Activated CD8-positive, alpha-beta memory T cell treated with anti-CD3 and anti-CD28 coated beads, Interleukin-2, amount 10 ng/mL, durations not matched to agents 7 days and 5 days (primary cell): ENCODE results near the gene VSIR. TPM values are rescaled to one million over a fixed set of nuclear protein-coding genes. Genes with fewer than 3 reads are reported as not detected.
A peak's percentile ranks its signal among the peaks of the same experiment; 100 is the strongest.

Experiments used
- ATAC-seq: fragments of 150-1000 bp; cut with Tn5 transposase; one replicate; pipeline ENCODE4 v1.10.0; 2021; ENCODE audit warnings: moderate library complexity
- CTCF ChIA-PET: fragments of 350-600 bp; sonication (Branson Sonifier 250); formaldehyde crosslinking; loops from one replicate; lab custom pipeline; 2021; ENCODE audit warnings: antibody characterized with exemption; lab: Charles Lee
- DNase-seq: peaks from one replicate; pipeline ENCODE4 v3.0.0-alpha.2; 2020
- H3K27ac Mint-ChIP-seq: one replicate; pipeline ENCODE4 v1.8.0; 2021; ENCODE audit warnings: mild to moderate bottlenecking, mixed read lengths
- H3K27me3 Mint-ChIP-seq: one replicate; pipeline ENCODE4 v1.8.0; 2021; ENCODE audit warnings: mixed read lengths
- H3K36me3 Mint-ChIP-seq: one replicate; pipeline ENCODE4 v1.8.0; 2021; ENCODE audit warnings: mild to moderate bottlenecking, mixed read lengths
- H3K4me1 Mint-ChIP-seq: one replicate; pipeline ENCODE4 v1.8.0; 2021; ENCODE audit warnings: mixed read lengths
- H3K4me3 Mint-ChIP-seq: one replicate; pipeline ENCODE4 v1.8.0; 2021; ENCODE audit warnings: mild to moderate bottlenecking, moderate library complexity, mixed read lengths
- H3K9me3 Mint-ChIP-seq: one replicate; pipeline ENCODE4 v1.8.0; 2022; ENCODE audit warnings: low read depth, mixed read lengths
- total RNA-seq, 2 experiments: library from RNA; stranded (reverse); gene quantifications; one replicate each; pipeline ENCODE4 v1.2.3, GENCODE V29; 2021

Gene VSIR
- total RNA-seq, 2 experiments from 2014 or later, result 37.8 to 68.4 TPM

DNA sequence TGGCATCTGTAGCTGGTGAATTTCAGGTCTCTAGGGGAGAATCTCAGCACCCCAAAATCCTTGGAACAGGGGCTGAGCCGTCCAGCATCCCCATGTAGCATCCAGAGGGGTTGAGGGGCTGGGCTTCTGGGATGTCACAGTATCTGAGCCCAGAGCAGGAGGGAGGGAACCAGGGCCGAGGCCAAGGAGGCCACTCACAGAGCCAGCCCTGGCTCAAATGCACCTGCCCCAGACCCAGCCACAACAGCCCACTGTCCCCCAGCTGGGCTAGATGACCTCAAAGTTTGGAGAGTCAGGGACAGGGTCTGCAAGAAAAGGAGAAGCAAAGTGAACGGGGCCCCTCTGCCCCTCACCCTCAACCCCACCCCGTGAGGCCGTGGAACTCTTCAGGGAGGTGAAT lies 22.3 kb downstream of the VSIR start:
- DNase-seq (no peak), ATAC-seq (no peak)
- Mint-ChIP-seq H3K4me1 (peaks cover 84% of the 10 kb centered on the region), H3K27me3 (no peaks in the 10 kb centered on the region), H3K9me3 (no peaks in the 10 kb centered on the region), H3K4me3 (no peak overlapping the region), H3K27ac (peak overlapping the region; percentile 97), H3K36me3 (peaks cover 17% of the 10 kb centered on the region)
- CTCF ChIA-PET, result interaction anchor here (1.0 to 1.3 kb wide), 2 partner anchors 18 to 22 kb away, joined by 3 to 6 read pairs; partner anchors contain the start of gene VSIR

DNA sequence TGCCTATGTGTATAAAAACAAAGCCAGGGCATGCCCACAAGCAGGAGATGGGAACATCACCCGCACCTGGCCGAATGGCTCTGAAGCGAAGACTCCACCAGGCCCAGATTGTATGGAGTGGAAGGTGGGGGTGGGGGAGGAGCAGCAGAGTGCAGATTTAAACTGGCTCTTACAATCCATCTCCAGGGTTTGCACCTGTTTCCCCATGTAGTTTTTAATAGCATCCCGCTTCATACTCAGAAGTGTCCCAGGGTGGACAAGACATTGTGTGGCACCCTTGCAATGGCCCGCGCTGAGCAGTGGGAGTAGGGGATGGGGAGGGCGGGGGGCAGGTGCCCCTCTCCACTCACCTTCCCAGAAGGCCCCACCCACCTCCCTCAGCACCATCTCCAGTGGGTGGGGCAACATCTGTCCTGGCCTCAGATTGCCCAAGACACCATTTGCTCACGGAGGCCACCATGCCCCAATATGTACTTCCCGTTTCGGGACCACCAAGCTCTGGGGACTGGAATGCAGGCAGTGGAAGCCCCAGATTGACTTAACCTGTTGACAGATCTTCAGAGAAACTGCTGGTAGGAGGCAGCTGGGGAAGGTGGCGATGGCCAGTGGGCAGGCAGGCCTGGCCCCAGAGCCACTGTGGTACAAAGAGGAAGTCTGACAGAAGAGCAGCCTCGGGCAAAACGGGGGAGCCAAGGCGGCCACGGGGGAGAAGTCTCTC lies 23.0 kb downstream of the VSIR start:
- DNase-seq, result no peak
- H3K27ac Mint-ChIP-seq, result peak overlapping the region; percentile 97
- H3K9me3 Mint-ChIP-seq, result no peaks in the 10 kb centered on the region
- no peak overlapping the region for H3K4me3 Mint-ChIP-seq
- peaks cover 17% of the 10 kb centered on the region for H3K36me3 Mint-ChIP-seq
- peaks cover 90% of the 10 kb centered on the region for H3K4me1 Mint-ChIP-seq
- CTCF ChIA-PET, result interaction anchor here (1.0 to 5.3 kb wide), 5 partner anchors 13 to 37 kb away, joined by 3 to 27 read pairs (median 9); partner anchors contain the start of gene VSIR
- H3K27me3 Mint-ChIP-seq, result no peaks in the 10 kb centered on the region
- no peak for ATAC-seq

DNA sequence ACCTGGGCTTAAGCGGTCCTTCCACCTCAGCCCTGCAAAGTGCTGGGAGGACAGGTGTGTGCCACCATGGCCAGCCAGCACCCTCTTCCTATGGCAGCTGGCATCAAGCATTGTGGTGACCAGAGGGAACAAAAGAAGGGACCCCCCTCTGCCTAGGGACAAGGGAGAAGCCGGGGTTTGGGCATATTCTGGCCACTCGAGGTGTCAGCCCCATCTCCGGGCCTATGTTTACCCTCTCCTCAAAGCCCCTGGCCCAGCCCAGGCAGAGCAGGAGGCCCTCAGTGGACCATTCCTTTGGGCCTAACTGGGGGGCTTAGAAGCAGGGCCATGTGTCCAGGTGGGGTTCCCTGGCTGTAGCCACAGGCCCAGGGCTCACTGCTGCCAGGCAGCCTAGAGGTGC lies 23.9 kb downstream of the VSIR start:
- no peaks in the 10 kb centered on the region for H3K27me3 Mint-ChIP-seq
- peaks cover 94% of the 10 kb centered on the region for H3K4me1 Mint-ChIP-seq
- no peak for ATAC-seq
- H3K27ac Mint-ChIP-seq, result peak overlapping the region; percentile 97
- no peak for DNase-seq
- H3K9me3 Mint-ChIP-seq, result no peaks in the 10 kb centered on the region
- peaks cover 15% of the 10 kb centered on the region for H3K36me3 Mint-ChIP-seq
- no peak overlapping the region for H3K4me3 Mint-ChIP-seq
- CTCF ChIA-PET, result interaction anchor here (1.1 to 5.3 kb wide), 14 partner anchors 7 to 73 kb away, joined by 3 to 40 read pairs (median 11); partner anchors contain the start of gene VSIR

DNA sequence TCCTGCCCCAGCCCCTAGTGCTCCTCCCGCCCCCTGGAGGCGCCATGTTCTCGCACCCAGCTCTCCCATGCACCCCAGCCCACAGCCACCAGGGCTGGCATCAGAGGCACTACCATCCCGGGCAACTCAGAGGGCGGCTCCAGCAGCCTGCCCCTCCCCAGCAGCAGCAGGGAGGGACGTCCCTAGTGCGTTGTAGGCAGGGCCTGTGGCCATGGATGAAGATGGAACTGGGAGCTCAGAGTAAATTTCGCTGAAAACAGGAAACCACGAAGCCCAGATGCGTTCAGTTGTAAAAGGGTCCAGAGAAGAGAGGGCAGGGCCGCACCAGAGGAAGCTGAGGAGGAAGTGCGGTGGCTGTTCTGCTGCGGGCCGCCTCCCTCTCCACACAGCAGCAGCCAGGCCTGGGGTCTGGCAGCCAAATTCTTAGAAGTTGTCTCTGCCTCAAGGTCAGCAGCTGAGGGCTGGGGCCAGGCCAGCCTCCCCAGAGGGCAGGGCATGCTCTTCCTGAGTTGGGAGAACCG lies 24.6 kb downstream of the VSIR start:
- H3K9me3 Mint-ChIP-seq, result no peaks in the 10 kb centered on the region
- ATAC-seq, result peak; percentile 85
- H3K36me3 Mint-ChIP-seq, result peaks cover 15% of the 10 kb centered on the region
- H3K27me3 Mint-ChIP-seq, result no peaks in the 10 kb centered on the region
- DNase-seq, result peak; percentile 95
- H3K4me1 Mint-ChIP-seq, result peaks cover 94% of the 10 kb centered on the region
- H3K4me3 Mint-ChIP-seq, result peak overlapping the region; percentile 56
- H3K27ac Mint-ChIP-seq, result peak overlapping the region; percentile 97
- CTCF ChIA-PET, result interaction anchor here (1.1 to 5.3 kb wide), 15 partner anchors 8 to 73 kb away, joined by 3 to 40 read pairs (median 9); partner anchors contain the start of gene VSIR

DNA sequence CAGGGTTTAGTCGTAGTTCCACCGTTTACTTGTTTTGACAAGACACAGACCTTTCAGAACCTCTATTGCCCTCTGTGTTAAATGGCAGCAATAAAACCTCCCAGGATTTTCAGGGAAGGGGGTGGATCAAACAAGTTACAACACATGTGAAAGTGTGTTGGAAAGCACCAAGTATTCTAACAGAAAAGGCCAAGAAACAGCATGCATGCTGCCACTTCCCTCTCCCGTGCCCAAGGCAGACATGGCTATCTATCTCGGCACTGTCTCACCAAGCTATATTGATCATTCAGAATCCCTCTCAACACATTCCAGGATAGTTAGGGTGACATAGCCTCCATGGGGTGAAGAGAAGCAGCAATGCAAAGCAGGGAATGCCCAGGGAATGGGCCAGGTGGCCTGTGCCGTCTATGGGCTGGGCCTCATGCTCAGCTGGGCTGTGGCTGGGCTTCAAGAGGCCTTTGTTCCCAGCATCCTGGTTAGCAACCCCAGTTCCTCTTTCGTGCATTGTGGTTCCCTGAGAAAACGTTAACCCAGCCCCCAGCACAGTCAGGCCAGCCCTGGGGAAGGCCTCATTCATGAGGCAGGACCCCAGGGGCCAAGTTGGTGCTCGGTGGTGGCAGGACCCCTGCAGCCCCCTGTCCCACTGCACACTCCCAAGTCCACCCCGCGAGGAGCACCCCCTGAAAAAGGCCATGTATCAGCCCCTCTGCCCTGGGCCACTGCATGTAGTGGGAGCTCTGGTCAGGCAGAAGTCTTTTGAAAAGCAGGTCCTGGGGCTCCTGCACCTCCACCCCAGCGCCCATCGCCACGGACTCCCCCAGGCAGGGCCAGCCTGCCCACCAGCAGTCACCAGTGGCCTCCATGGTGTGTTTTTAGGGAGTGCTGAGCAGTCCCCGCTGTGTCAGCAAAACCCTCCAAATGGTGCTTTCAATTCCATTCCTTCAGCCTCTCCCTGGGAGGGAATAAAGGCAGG lies 25.5 kb downstream of the VSIR start:
- Mint-ChIP-seq H3K4me3 (no peak overlapping the region), H3K4me1 (peaks cover 94% of the 10 kb centered on the region), H3K27me3 (no peaks in the 10 kb centered on the region), H3K36me3 (peaks cover 15% of the 10 kb centered on the region), H3K9me3 (no peaks in the 10 kb centered on the region), H3K27ac (peak overlapping the region; percentile 97)
- ATAC-seq (peak; percentile 3), DNase-seq (no peak)
- CTCF ChIA-PET, result interaction anchor here (1.0 to 5.3 kb wide), 16 partner anchors 7 to 51 kb away, joined by 3 to 40 read pairs (median 8); partner anchors contain the start of gene VSIR

DNA sequence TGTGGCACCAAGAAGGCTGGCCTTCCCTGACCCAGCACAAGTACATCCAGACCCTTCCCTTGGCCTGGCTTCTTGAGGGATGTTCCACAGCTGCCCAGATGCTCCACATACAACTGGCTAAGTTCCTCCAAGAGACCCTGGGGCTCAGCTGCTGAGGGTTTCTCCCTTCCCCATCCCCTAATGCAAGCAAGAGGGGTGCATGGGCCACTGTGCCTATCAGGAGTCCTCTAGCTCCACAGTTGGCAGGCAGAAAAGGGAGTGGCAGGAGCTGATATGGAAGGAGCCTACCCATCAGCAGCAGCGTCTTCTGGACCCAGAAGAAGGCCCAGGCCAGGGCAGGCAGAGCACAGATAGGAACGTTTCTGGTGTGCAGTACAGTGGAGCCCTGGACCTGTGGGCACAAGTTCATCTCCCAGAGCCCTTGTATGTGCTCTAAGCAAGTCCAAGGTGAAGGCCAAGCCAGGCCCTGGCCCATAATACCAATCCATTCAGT lies 26.2 kb downstream of the VSIR start:
- H3K27ac Mint-ChIP-seq, result peak overlapping the region; percentile 97
- peaks cover 94% of the 10 kb centered on the region for H3K4me1 Mint-ChIP-seq
- CTCF ChIA-PET, result interaction anchor here (0.7 to 5.3 kb wide), 11 partner anchors 10 to 50 kb away, joined by 3 to 40 read pairs (median 4); no protein-coding TSS in a partner anchor
- DNase-seq, result no peak
- H3K36me3 Mint-ChIP-seq, result peaks cover 15% of the 10 kb centered on the region
- H3K9me3 Mint-ChIP-seq, result no peaks in the 10 kb centered on the region
- ATAC-seq, result no peak
- no peak overlapping the region for H3K4me3 Mint-ChIP-seq
- H3K27me3 Mint-ChIP-seq, result no peaks in the 10 kb centered on the region

DNA sequence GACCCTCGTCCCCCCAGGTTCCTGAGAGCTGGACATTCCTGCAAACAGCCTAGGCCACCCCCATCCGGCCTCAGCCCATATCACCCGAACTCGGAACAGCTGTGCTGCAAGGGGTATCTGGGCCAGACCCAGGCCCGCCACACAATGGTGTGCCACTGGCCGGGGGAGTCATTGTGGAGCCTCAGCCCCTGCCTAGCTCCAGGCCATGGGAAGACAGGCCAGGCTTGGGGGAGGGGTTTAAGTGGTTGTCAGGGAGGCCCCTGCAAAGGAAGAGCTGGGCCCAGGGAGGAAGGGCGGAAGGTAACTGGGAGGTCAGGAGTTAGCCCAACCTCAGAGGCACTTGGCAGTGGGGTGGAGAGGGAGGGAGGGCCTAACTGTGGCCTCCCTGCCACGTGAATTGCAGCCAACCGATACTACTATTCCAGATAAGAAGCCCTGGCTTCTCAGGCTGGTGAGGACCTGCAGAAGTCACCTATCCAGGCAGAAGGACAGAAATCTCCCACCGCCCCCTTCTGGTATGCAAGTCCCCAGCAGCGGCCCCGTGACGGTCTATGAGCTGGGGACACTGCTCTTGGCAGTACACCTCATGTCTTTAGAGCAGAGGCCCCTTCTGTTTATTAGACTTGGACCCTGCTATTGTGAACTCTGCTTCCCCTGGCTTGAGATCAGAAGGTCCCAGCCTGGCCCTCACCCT lies 26.8 kb downstream of the VSIR start:
- H3K4me1 Mint-ChIP-seq, result peaks cover 94% of the 10 kb centered on the region
- ATAC-seq (no peak), DNase-seq (no peak)
- H3K4me3 Mint-ChIP-seq, result no peak overlapping the region
- H3K36me3 Mint-ChIP-seq, result peaks cover 15% of the 10 kb centered on the region
- CTCF ChIA-PET, result interaction anchor here (0.7 to 5.3 kb wide), 15 partner anchors 10 to 49 kb away, joined by 3 to 40 read pairs (median 4); no protein-coding TSS in a partner anchor
- H3K27ac Mint-ChIP-seq, result peak overlapping the region; percentile 97
- no peaks in the 10 kb centered on the region for H3K9me3 Mint-ChIP-seq
- no peaks in the 10 kb centered on the region for H3K27me3 Mint-ChIP-seq

DNA sequence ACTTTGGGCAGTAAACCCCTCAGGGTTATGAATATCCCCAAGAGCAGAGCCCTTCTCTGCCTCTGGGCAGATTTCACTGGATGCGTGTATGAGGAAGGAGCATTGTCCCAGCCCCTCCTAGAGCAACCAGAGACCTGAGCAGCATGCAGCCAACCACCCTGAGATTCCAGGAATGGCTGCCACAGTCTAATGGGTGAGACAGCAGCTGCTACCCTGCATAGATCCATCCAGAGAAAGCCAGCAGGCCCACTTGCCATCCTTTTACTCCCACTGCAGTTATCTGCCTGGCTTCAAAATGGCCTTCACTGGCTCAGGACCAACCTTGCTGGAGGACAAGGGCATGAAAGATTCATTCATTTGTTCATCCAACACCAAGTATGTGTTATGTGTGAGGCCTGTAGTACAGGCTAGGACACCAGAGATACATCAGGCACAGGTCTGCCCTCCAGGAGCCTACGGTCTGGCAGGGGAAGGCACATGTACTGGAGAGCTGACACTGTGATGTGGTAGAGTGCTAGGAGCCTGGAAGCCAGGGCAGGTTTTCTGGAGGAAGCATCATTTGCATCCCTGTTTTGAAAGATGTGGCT lies 27.6 kb downstream of the VSIR start:
- Mint-ChIP-seq H3K27me3 (no peaks in the 10 kb centered on the region), H3K36me3 (peaks cover 11% of the 10 kb centered on the region), H3K4me3 (no peak overlapping the region), H3K27ac (peak overlapping the region; percentile 97), H3K4me1 (peaks cover 97% of the 10 kb centered on the region), H3K9me3 (no peaks in the 10 kb centered on the region)
- ATAC-seq (no peak), DNase-seq (no peak)
- CTCF ChIA-PET, result interaction anchor here (0.9 to 5.3 kb wide), 8 partner anchors 10 to 48 kb away, joined by 3 to 40 read pairs (median 4); no protein-coding TSS in a partner anchor

DNA sequence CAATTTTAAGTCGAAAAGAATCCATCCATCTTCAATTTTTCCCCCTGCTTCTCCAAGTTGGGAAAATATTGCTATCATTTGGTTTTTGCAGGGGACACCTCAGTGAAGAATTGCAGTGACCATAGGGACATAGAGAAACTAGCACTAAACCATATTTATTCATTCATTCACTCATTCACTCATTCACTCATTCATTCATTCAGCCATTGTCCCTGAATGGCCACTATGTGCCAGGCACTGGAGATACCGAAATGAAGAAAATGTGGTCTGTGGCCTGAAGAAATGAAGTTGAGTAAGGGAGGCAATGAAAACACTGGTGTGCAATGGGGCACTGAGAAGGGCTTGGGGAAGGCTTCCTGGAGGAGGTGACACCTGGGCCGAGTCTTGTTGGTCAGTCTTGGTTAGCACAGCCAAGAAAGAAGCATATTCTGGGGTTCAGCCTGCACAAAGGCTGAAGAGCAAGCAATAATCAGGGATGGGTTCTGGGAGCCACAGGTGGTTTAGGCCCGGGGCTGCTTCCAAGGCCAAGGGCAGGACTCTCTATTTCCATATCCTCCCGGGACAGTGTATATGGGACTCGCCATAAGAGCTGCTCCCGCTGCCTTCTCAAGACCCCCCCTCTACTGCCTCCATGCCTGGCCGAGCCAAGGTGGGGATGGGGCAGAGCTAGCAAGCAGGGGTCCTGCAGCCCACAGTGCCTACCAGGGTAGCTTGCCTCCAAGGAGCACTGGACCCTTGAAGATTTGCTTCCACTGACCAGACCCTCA lies 28.2 kb downstream of the VSIR start:
- CTCF ChIA-PET, result interaction anchor here (1.2 to 5.3 kb wide), 5 partner anchors 10 to 36 kb away, joined by 4 to 27 read pairs (median 4); no protein-coding TSS in a partner anchor
- no peak overlapping the region for H3K4me3 Mint-ChIP-seq
- peaks cover 97% of the 10 kb centered on the region for H3K4me1 Mint-ChIP-seq
- no peaks in the 10 kb centered on the region for H3K9me3 Mint-ChIP-seq
- ATAC-seq (no peak), DNase-seq (no peak)
- no peaks in the 10 kb centered on the region for H3K27me3 Mint-ChIP-seq
- no peak overlapping the region for H3K27ac Mint-ChIP-seq
- peaks cover 5% of the 10 kb centered on the region for H3K36me3 Mint-ChIP-seq

DNA sequence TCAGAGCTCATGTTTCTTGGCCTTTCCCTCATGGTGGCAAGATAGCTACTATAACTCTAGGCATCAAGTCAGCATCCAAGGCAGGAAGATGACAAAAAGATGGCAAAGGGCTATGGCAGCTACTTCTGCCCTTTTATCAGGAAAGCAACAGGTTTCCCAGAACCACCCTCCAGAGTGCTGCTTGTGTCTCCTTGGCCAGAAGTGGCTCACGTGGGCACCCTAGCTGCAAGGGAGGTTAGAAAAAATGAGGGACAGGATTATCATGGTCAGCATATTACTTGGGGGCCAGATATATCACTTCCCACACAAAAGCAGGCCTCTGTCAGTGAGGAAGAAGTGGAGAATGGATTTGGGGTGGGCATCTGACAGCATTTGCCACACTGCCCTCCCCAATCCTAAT lies 29.5 kb downstream of the VSIR start:
- Mint-ChIP-seq H3K27me3 (no peaks in the 10 kb centered on the region), H3K4me3 (no peak overlapping the region), H3K9me3 (no peaks in the 10 kb centered on the region), H3K36me3 (peaks cover 3% of the 10 kb centered on the region), H3K27ac (no peak overlapping the region), H3K4me1 (peaks cover 86% of the 10 kb centered on the region)
- DNase-seq (no peak), ATAC-seq (no peak)
- CTCF ChIA-PET, result interaction anchor here (1.9 to 5.0 kb wide), 5 partner anchors 12 to 47 kb away, joined by 10 to 40 read pairs (median 35); partner anchors contain the start of gene VSIR

DNA sequence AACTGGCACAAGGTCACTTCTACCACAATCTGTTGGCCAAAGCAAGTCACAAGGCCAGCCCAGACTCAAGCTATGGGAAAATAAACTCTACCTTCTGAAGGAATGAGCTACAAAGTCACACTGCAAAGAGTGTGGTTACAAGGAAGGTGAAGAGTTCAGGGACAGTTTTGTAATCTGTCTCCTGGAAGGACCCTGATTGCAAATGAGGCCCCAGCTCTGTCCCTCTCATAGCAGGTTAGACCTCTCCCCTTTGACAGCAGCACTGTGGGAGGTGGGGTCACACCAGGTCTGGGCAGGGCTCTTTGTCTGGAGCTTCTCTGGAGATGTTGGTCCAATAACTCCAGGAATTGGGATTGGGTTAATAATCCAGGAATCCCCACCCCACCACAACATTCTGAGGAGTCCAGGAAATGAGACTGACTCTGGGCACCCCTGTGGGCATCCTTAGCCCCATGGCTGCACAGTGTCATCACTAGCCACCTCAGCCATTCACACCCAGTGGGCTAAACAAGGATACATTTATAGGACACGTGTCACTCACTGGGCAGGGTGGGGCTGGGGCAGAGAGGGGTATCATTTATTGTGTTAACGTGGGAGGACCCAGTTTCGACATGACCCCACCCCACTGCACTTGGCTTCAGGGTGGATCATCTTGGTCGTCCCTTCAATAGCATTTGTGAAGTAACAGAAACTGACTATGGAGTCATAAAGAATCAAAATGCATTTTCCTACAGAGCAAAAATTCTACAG lies 30.1 kb downstream of the VSIR start:
- DNase-seq (no peak), ATAC-seq (no peak)
- Mint-ChIP-seq H3K36me3 (no peaks in the 10 kb centered on the region), H3K4me1 (peaks cover 80% of the 10 kb centered on the region), H3K27ac (peak overlapping the region; percentile 78), H3K9me3 (no peaks in the 10 kb centered on the region), H3K27me3 (no peaks in the 10 kb centered on the region), H3K4me3 (no peak overlapping the region)
- CTCF ChIA-PET, result interaction anchor here (1.2 to 5.0 kb wide), 11 partner anchors 9 to 69 kb away, joined by 3 to 40 read pairs (median 10); partner anchors contain the start of gene VSIR
